ENCODE results near the gene SUSD1. TPM values are rescaled to one million over a fixed set of nuclear protein-coding genes. Genes with fewer than 3 reads are reported as not detected.

SUSD1 gene
- total and polyA plus RNA-seq, 9 of the 15 experiments (the other 6 are each of a cell fraction or from before 2014, with no cell fraction given) = 10.9 to 44.4 (median 36.1) TPM

DNA sequence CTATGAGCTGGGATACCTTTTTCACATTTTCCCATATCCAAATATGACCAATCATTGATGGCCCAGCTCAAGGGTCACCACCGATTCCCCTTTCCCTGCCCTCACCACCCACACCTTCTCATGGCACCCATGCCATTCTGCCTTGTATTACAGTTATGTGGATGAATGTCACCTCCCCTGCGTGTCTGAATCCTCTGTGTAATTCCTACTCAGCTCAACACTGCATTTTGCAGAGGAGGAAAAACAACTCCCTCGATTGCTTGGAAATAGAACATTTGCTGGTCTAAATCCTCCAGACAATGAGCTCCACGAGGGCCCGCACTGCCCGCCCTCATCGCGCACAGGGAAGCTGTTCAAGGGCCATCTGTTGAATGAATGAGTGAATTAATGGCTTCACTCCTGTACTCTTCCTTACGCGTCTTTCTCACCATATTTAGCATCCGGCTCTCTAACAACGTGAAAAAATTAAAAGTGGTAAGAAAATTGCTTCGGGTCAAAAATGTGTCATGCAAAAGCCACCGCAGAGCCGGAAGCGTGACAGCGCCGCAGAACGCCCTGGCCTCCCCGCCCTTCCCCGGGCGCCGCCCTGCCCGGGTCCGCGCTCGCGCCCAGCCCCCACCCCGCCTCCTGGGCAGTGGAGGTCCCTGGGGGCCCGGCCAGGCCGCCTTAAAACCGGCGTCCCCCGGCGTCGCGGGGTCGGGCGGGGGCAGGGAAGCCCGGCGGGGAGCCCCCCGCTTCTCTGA, 704 bp downstream of the SUSD1 start (continued):
- TF ChIP-seq CTBP1 (IDR thresholded peaks at IDR 0.05; ENCODE audit: borderline replicate concordance) (no peak; the same call in 1 of the 2 replicates), ZFP1 (CRISPR knock-in tag; IDR thresholded peaks at IDR 0.05) (no peak), KHSRP (IDR thresholded peaks at IDR 0.05) (no peak), PHB (CRISPR knock-in tag; IDR thresholded peaks at IDR 0.05) (no peak), PCBP2 (IDR thresholded peaks at IDR 0.05; ENCODE audit: low read depth, low read length, poor library complexity, severe bottlenecking) (no peak), KLF13 (tag; IDR thresholded peaks at IDR 0.05; ENCODE audit: borderline replicate concordance, low read depth) (no peak), ZNF778 (CRISPR knock-in tag; IDR thresholded peaks at IDR 0.05) (no peak), KLF6 (CRISPR knock-in tag; IDR thresholded peaks at IDR 0.05; ENCODE audit: borderline replicate concordance) (no peak; the same call in 1 of the 2 replicates), ZNF76 (CRISPR knock-in tag; IDR thresholded peaks at IDR 0.05; ENCODE audit: borderline replicate concordance) (0 out of 2 replicates have a peak, but pooled peaks have one; percentile 30), NFE2 (IDR thresholded peaks at IDR 0.05; ENCODE audit: low read depth) (no peak), XRCC4 (IDR thresholded peaks at IDR 0.05; ENCODE audit: extremely low read depth, insufficient read depth, insufficient read length) (no peak), SRF (CRISPR knock-in tag; IDR thresholded peaks at IDR 0.05) (peak in 1 of 2 experiments; percentile 79; a peak in 2 of 4 replicates), ZNF589 (CRISPR knock-in tag; IDR thresholded peaks at IDR 0.05; ENCODE audit: low read depth) (peak; percentile 91; the same call in 1 of the 2 replicates), ZNF75A (CRISPR knock-in tag; IDR thresholded peaks at IDR 0.05) (no peak)
- TF ChIP-seq, protein P1, sequence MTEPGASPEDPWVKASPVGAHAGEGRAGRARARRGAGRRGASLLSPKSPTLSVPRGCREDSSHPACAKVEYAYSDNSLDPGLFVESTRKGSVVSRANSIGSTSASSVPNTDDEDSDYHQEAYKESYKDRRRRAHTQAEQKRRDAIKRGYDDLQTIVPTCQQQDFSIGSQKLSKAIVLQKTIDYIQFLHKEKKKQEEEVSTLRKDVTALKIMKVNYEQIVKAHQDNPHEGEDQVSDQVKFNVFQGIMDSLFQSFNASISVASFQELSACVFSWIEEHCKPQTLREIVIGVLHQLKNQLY (CRISPR knock-in tag; conservative IDR thresholded peaks at IDR 0.05) = no peak
- TF ChIP-seq, protein P2, sequence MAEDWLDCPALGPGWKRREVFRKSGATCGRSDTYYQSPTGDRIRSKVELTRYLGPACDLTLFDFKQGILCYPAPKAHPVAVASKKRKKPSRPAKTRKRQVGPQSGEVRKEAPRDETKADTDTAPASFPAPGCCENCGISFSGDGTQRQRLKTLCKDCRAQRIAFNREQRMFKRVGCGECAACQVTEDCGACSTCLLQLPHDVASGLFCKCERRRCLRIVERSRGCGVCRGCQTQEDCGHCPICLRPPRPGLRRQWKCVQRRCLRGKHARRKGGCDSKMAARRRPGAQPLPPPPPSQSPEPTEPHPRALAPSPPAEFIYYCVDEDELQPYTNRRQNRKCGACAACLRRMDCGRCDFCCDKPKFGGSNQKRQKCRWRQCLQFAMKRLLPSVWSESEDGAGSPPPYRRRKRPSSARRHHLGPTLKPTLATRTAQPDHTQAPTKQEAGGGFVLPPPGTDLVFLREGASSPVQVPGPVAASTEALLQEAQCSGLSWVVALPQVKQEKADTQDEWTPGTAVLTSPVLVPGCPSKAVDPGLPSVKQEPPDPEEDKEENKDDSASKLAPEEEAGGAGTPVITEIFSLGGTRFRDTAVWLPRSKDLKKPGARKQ (CRISPR knock-in tag; IDR thresholded peaks at IDR 0.05) = no peak
- TF ChIP-seq, protein P3, sequence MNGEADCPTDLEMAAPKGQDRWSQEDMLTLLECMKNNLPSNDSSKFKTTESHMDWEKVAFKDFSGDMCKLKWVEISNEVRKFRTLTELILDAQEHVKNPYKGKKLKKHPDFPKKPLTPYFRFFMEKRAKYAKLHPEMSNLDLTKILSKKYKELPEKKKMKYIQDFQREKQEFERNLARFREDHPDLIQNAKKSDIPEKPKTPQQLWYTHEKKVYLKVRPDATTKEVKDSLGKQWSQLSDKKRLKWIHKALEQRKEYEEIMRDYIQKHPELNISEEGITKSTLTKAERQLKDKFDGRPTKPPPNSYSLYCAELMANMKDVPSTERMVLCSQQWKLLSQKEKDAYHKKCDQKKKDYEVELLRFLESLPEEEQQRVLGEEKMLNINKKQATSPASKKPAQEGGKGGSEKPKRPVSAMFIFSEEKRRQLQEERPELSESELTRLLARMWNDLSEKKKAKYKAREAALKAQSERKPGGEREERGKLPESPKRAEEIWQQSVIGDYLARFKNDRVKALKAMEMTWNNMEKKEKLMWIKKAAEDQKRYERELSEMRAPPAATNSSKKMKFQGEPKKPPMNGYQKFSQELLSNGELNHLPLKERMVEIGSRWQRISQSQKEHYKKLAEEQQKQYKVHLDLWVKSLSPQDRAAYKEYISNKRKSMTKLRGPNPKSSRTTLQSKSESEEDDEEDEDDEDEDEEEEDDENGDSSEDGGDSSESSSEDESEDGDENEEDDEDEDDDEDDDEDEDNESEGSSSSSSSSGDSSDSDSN (IDR thresholded peaks at IDR 0.05; ENCODE audit: borderline replicate concordance in 1 of 2, low read depth in 2 of 2, low read length in 2 of 2) = 0 out of 4 replicates have a peak, but pooled peaks have one; percentile 41 to 57
- TF ChIP-seq, protein P4, sequence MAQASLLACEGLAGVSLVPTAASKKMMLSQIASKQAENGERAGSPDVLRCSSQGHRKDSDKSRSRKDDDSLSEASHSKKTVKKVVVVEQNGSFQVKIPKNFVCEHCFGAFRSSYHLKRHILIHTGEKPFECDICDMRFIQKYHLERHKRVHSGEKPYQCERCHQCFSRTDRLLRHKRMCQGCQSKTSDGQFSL (CRISPR knock-in tag; IDR thresholded peaks at IDR 0.05) = no peak
- TF ChIP-seq, protein P4 (tag; IDR thresholded peaks at IDR 0.05) = no peak

Measured in K562 (cell line).